ENCODE results near the gene EPB41. TPM values are rescaled to one million over a fixed set of nuclear protein-coding genes. Genes with fewer than 3 reads are reported as not detected.
"Not testable (repeated sequence)": the region's sequence is repeated elsewhere in the genome, so short reads cannot be mapped to it uniquely, and the experiment has no call there.

The EPB41 gene
- total and polyA plus RNA-seq, 2 donors, result 18.6 to 98.0 TPM

DNA sequence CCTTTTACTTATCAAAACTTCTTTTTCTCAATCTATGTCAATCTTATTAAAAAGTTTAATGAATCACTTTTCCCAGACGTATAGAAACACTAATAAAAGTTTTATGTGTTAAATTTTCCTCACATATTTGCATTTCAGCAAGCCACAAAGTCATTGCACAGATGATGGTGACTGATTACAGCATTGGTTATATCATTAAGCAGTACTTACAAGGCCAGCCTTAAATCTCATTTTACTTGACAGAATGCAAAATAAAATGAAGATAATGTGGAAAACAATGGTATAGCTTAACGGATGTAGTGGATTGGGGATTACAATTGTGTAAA lies 169.8 kb downstream of the EPB41 start:
- Histone ChIP-seq H3K4me1 (ENCODE audit: control insufficient read depth in 2 of 2, insufficient read depth in 2 of 2, low read length in 2 of 2) (no peaks in the 10 kb centered on the region), H3K4me3 (ENCODE audit: low read length in 2 of 2) (no peak overlapping the region), H3K36me3 (ENCODE audit: control insufficient read depth in 2 of 2, insufficient read depth in 2 of 2, low read length in 1 of 2) (peaks cover 4 to 26% of the 10 kb centered on the region in 2 donors), H3K27me3 (ENCODE audit: control insufficient read depth in 2 of 2, insufficient read depth in 1 of 2, low read length in 1 of 2) (no peaks in the 10 kb centered on the region), H3K27ac (ENCODE audit: low read depth in 1 of 2, low read length in 1 of 2) (no peak overlapping the region), H3K9me3 (ENCODE audit: control insufficient read depth in 2 of 2, insufficient read depth in 1 of 2, low read length in 1 of 2) (no peaks in the 10 kb centered on the region)
- 95% methylated on average over 2 of the region's 2 CpGs for WGBS
- no peak for DNase-seq (ENCODE audit: low read depth in 6 of 9, low spot score in 9 of 9)

DNA sequence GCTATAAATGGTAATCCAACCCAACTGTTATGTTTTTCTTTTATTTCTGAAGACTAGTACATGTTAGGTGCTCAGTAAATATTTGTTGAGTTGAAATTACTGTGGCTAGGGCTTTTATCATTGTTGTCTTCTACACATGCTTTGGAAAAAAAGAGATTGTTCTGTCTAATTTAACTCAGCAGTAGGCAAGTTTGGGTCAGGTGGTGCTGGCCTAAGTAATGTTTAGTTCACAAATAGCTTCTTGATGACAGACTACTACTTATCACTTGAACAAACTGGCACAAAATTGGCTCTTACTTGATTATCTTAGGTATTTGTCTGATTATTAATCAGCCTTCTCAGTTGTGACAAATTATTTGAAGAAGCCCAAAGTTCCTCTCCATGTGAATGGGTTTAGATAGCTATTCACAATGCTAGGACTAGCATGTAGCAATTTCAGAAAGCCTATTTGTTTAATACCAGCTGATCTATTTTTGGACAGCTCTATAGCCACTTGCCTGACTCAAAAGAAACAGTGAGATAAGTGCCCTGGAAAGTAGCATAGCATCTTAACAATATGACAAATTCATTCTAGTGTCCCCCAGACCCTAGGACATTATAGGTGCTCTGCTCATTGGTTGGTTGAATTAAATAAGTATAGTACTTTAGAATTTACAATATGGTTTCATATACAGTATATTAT lies 176.7 kb downstream of the EPB41 start:
- Histone ChIP-seq H3K4me1 (ENCODE audit: control insufficient read depth in 2 of 2, insufficient read depth in 2 of 2, low read length in 2 of 2) (no peaks in the 10 kb centered on the region), H3K9me3 (ENCODE audit: control insufficient read depth in 2 of 2, insufficient read depth in 1 of 2, low read length in 1 of 2) (no peaks in the 10 kb centered on the region), H3K36me3 (ENCODE audit: control insufficient read depth in 2 of 2, insufficient read depth in 2 of 2, low read length in 1 of 2) (peaks cover 12 to 37% of the 10 kb centered on the region in 2 donors), H3K4me3 (ENCODE audit: low read length in 2 of 2) (no peak overlapping the region), H3K27ac (ENCODE audit: low read depth in 1 of 2, low read length in 1 of 2) (no peak overlapping the region), H3K27me3 (ENCODE audit: control insufficient read depth in 2 of 2, insufficient read depth in 1 of 2, low read length in 1 of 2) (no peaks in the 10 kb centered on the region)
- no peak for DNase-seq (ENCODE audit: low read depth in 6 of 9, low spot score in 9 of 9)

DNA sequence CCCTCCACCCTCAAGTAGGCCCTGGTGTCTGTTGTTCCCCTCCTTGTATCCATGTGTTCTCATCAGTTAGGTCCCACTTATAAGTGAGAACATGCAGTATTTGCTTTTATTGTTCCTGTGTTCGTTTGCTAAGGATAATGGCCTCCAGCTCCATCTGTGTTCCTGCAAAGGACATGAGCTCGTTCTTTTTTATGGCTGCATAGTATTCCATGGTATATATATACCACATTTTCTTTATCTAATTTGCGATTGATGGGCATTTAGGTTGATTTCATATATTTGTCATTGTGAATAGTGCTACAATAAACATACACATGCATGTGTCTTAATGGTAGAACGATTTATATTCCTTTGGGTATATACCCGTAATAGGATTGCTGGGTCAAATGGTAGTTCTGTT lies 178.3 kb downstream of the EPB41 start:
- H3K4me1 ChIP-seq (ENCODE audit: control insufficient read depth in 2 of 2, insufficient read depth in 2 of 2, low read length in 2 of 2); H3K27ac ChIP-seq (ENCODE audit: low read depth in 1 of 2, low read length in 1 of 2); DNase-seq (ENCODE audit: low read depth in 6 of 9, low spot score in 9 of 9); H3K4me3 ChIP-seq (ENCODE audit: low read length in 2 of 2); H3K9me3 ChIP-seq (ENCODE audit: control insufficient read depth in 2 of 2, insufficient read depth in 1 of 2, low read length in 1 of 2); H3K27me3 ChIP-seq (ENCODE audit: control insufficient read depth in 2 of 2, insufficient read depth in 1 of 2, low read length in 1 of 2): not testable (repeated sequence)
- WGBS, result 99% methylated on average over 5 of the region's 5 CpGs
- H3K36me3 ChIP-seq (ENCODE audit: control insufficient read depth in 2 of 2, insufficient read depth in 2 of 2, low read length in 1 of 2), result peaks cover 20 to 48% of the 10 kb centered on the region in 2 donors

DNA sequence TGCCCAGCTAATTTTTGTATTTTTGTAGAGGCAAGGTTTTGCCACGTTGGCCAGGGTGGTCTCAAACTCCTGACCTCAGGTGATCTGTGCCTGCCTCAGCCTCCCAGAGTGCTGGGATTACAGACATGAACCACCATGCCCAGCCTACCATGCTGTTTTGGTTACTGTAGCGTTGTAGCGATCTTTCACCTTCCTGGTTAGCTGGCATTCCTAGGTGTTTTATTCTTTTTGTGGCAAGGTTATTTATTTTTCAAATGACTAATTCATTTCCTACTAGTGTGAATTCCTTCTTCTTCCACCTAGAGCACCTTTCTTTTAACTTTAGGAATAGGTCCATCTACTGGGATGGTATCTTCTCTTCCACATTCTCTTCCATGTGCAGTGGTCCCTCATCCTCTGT lies 180.1 kb downstream of the EPB41 start:
- DNase-seq (ENCODE audit: low read depth in 6 of 9, low spot score in 9 of 9), result no peak
- Histone ChIP-seq H3K9me3 (ENCODE audit: control insufficient read depth in 2 of 2, insufficient read depth in 1 of 2, low read length in 1 of 2) (no peaks in the 10 kb centered on the region), H3K27ac (ENCODE audit: low read depth in 1 of 2, low read length in 1 of 2) (no peak overlapping the region), H3K4me1 (ENCODE audit: control insufficient read depth in 2 of 2, insufficient read depth in 2 of 2, low read length in 2 of 2) (no peaks in the 10 kb centered on the region), H3K4me3 (ENCODE audit: low read length in 2 of 2) (no peak overlapping the region), H3K36me3 (ENCODE audit: control insufficient read depth in 2 of 2, insufficient read depth in 2 of 2, low read length in 1 of 2) (peaks cover 32 to 52% of the 10 kb centered on the region in 2 donors), H3K27me3 (ENCODE audit: control insufficient read depth in 2 of 2, insufficient read depth in 1 of 2, low read length in 1 of 2) (no peaks in the 10 kb centered on the region)
- 98% methylated on average over 3 of the region's 3 CpGs for WGBS

DNA sequence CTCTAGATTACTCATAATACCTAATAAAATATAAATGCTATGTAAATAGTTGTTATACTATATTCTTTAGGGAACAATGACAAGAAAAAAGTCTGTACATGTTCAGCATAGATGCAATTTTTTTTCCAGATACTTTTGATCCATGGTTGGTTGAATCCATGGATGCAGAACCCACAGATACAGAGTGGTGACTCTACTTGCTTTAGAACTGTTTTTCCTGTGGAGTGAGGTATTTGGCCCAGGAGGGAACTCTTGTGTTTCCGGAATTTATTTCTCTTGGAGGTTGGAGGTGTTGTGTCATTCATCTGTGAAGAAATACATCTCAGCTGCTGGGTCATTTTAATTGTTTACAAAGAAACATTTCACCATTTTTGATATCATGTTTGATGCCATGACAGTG lies 180.6 kb downstream of the EPB41 start:
- H3K27me3 ChIP-seq (ENCODE audit: control insufficient read depth in 2 of 2, insufficient read depth in 1 of 2, low read length in 1 of 2), result no peaks in the 10 kb centered on the region
- peaks cover 36 to 52% of the 10 kb centered on the region in 2 donors for H3K36me3 ChIP-seq (ENCODE audit: control insufficient read depth in 2 of 2, insufficient read depth in 2 of 2, low read length in 1 of 2)
- no peak for DNase-seq (ENCODE audit: low read depth in 6 of 9, low spot score in 9 of 9)
- H3K4me3 ChIP-seq (ENCODE audit: low read length in 2 of 2), result no peak overlapping the region
- no peak overlapping the region for H3K27ac ChIP-seq (ENCODE audit: low read depth in 1 of 2, low read length in 1 of 2)
- H3K4me1 ChIP-seq (ENCODE audit: control insufficient read depth in 2 of 2, insufficient read depth in 2 of 2, low read length in 2 of 2), result no peaks in the 10 kb centered on the region
- WGBS, result 96% methylated on average over 1 of the region's 1 CpG
- H3K9me3 ChIP-seq (ENCODE audit: control insufficient read depth in 2 of 2, insufficient read depth in 1 of 2, low read length in 1 of 2), result no peaks in the 10 kb centered on the region

DNA sequence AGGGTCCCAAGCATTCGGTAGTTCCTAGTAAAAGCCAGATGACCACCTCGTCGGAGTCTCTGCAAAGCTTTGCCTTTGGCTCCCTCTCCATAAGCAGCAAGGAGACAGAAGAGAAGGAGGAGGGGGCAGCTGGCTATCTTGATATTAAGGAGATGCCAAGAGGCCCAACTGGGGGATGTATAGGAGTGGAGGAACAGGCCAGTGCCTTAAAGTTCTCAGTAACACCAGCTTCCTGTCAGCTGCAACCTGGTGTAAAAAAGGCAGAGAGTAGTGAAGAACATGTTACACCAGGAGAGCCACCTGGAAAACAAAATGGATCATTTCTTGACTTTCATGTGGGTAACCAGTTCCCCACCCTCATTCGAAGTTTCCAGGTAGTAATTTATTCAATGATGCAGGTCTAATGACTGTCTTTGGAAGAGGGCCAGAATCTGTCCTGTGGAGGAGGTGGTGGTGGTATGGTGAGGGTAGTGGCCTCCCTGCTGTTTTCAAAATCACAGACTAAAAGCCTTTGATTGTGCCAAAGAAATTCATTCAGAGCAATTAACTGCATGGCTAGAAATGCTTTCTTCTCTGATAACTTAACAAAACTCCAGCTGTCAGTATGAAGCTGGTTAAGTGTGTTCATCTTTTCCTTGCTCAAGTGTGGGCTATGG lies 182.0 kb downstream of the EPB41 start:
- H3K4me1 ChIP-seq (ENCODE audit: control insufficient read depth in 2 of 2, insufficient read depth in 2 of 2, low read length in 2 of 2), result no peaks in the 10 kb centered on the region
- DNase-seq (ENCODE audit: low read depth in 6 of 9, low spot score in 9 of 9), result no peak
- no peaks in the 10 kb centered on the region for H3K9me3 ChIP-seq (ENCODE audit: control insufficient read depth in 2 of 2, insufficient read depth in 1 of 2, low read length in 1 of 2)
- no peak overlapping the region for H3K4me3 ChIP-seq (ENCODE audit: low read length in 2 of 2)
- no peaks in the 10 kb centered on the region for H3K27me3 ChIP-seq (ENCODE audit: control insufficient read depth in 2 of 2, insufficient read depth in 1 of 2, low read length in 1 of 2)
- peaks cover 45 to 52% of the 10 kb centered on the region in 2 donors for H3K36me3 ChIP-seq (ENCODE audit: control insufficient read depth in 2 of 2, insufficient read depth in 2 of 2, low read length in 1 of 2)
- H3K27ac ChIP-seq (ENCODE audit: low read depth in 1 of 2, low read length in 1 of 2), result no peak overlapping the region
- WGBS, result 79% methylated on average over 4 of the region's 4 CpGs

DNA sequence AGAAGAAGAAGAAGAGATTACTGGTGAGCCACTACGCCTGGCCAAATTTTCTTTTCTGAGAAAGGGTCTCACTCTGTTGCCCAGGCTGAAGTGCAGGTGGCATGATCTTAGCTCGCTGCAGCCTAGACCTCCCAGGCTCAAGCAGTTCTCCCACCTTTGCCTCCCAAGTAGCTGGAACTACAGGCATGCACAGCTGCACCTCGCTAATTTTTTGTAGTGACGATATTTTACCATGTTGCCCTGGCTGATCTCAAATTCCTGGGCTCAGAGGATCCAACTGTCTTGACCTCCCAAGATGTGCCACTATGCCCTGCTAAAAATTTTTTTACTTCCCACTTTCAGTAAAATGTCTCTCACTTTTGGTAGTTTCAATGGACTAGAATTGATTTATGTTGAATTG lies 184.9 kb downstream of the EPB41 start:
- peaks cover 48 to 50% of the 10 kb centered on the region in 2 donors for H3K36me3 ChIP-seq (ENCODE audit: control insufficient read depth in 2 of 2, insufficient read depth in 2 of 2, low read length in 1 of 2)

DNA sequence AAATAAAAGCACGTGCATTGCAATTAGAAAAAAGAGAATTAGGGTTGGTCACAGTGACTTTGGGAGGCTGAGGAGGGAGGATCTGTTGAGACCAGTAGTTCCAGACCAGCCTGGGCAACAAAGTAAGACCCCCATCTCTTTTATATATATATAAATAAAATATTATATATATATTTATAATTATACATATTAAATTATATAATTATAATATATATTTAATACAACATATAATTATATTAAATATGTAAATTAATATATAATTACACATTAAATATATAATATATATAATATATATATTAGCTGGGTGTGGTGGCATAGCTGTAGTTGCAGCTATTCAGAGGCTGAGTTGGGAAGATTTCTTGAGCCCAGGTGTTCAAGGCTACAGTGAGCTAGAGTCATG lies 186.1 kb downstream of the EPB41 start:
- DNase-seq (ENCODE audit: low read depth in 6 of 9, low spot score in 9 of 9), result no peak
- no peaks in the 10 kb centered on the region for H3K27me3 ChIP-seq (ENCODE audit: control insufficient read depth in 2 of 2, insufficient read depth in 1 of 2, low read length in 1 of 2)
- WGBS, result 98% methylated on average over 1 of the region's 1 CpG
- no peak overlapping the region for H3K4me3 ChIP-seq (ENCODE audit: low read length in 2 of 2)
- no peaks in the 10 kb centered on the region for H3K9me3 ChIP-seq (ENCODE audit: control insufficient read depth in 2 of 2, insufficient read depth in 1 of 2, low read length in 1 of 2)
- no peak overlapping the region for H3K27ac ChIP-seq (ENCODE audit: low read depth in 1 of 2, low read length in 1 of 2)
- no peaks in the 10 kb centered on the region for H3K4me1 ChIP-seq (ENCODE audit: control insufficient read depth in 2 of 2, insufficient read depth in 2 of 2, low read length in 2 of 2)
- H3K36me3 ChIP-seq (ENCODE audit: control insufficient read depth in 2 of 2, insufficient read depth in 2 of 2, low read length in 1 of 2), result peaks cover 45 to 49% of the 10 kb centered on the region in 2 donors

More for the DNA sequence above, 184.9 kb downstream of the EPB41 start:
- WGBS, result 84% methylated on average over 4 of the region's 4 CpGs
- Histone ChIP-seq H3K4me1 (ENCODE audit: control insufficient read depth in 2 of 2, insufficient read depth in 2 of 2, low read length in 2 of 2) (no peaks in the 10 kb centered on the region), H3K4me3 (ENCODE audit: low read length in 2 of 2) (no peak overlapping the region), H3K9me3 (ENCODE audit: control insufficient read depth in 2 of 2, insufficient read depth in 1 of 2, low read length in 1 of 2) (no peaks in the 10 kb centered on the region), H3K27me3 (ENCODE audit: control insufficient read depth in 2 of 2, insufficient read depth in 1 of 2, low read length in 1 of 2) (no peaks in the 10 kb centered on the region), H3K27ac (ENCODE audit: low read depth in 1 of 2, low read length in 1 of 2) (no peak overlapping the region)
- DNase-seq (ENCODE audit: low read depth in 6 of 9, low spot score in 9 of 9), result no peak

DNA sequence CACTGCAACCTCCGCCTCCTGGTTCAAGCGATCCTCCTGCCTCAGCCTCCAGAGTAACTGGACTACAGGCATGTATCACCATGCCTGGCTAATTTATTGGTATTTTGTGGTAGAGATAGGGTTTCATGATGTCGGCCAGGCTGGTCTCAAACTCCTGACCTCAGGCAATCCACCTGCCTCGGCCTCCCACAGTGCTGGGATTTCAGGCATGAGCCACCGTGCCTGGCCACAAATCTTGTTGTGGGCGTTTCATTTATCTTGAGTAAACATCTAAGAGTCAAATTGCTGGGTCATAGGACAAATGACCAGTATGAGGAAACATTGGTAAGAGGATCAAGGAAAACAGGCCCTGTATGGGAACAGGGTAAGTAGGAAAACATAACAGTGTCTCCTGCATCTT lies 191.5 kb downstream of the EPB41 start:
- no peaks in the 10 kb centered on the region for H3K27me3 ChIP-seq (ENCODE audit: control insufficient read depth in 2 of 2, insufficient read depth in 1 of 2, low read length in 1 of 2)
- peaks cover 23 to 38% of the 10 kb centered on the region in 2 donors for H3K36me3 ChIP-seq (ENCODE audit: control insufficient read depth in 2 of 2, insufficient read depth in 2 of 2, low read length in 1 of 2)
- 98% methylated on average over 6 of the region's 6 CpGs for WGBS
- DNase-seq (ENCODE audit: low read depth in 6 of 9, low spot score in 9 of 9), result no peak
- no peak overlapping the region for H3K4me3 ChIP-seq (ENCODE audit: low read length in 2 of 2)
- H3K4me1 ChIP-seq (ENCODE audit: control insufficient read depth in 2 of 2, insufficient read depth in 2 of 2, low read length in 2 of 2), result no peaks in the 10 kb centered on the region
- no peak overlapping the region for H3K27ac ChIP-seq (ENCODE audit: low read depth in 1 of 2, low read length in 1 of 2)
- no peaks in the 10 kb centered on the region for H3K9me3 ChIP-seq (ENCODE audit: control insufficient read depth in 2 of 2, insufficient read depth in 1 of 2, low read length in 1 of 2)

Measured in thymus (tissue), 11 donors.